GM18951 (cell line): ENCODE results near the gene ACAA2.

Experiments
- POLR2A ChIP-seq: IDR thresholded peaks from 4 replicates; pipeline ENCODE4 v1.6.1; 2011; ENCODE audit warnings: mild to moderate bottlenecking; ENCODE audit not compliant: insufficient read length, insufficient read depth; ENCODE audit errors: extremely low read depth
- in situ Hi-C: fragments of 300-500 bp; cut with MboI; formaldehyde crosslinking; loops from one replicate; pipeline ENCODE4 v1.12.0; 2022; ENCODE audit warnings: low sequenced_read_pairs, mixed read lengths, inconsistent platforms; ENCODE audit not compliant: unreplicated experiment

ACAA2 gene

DNA sequence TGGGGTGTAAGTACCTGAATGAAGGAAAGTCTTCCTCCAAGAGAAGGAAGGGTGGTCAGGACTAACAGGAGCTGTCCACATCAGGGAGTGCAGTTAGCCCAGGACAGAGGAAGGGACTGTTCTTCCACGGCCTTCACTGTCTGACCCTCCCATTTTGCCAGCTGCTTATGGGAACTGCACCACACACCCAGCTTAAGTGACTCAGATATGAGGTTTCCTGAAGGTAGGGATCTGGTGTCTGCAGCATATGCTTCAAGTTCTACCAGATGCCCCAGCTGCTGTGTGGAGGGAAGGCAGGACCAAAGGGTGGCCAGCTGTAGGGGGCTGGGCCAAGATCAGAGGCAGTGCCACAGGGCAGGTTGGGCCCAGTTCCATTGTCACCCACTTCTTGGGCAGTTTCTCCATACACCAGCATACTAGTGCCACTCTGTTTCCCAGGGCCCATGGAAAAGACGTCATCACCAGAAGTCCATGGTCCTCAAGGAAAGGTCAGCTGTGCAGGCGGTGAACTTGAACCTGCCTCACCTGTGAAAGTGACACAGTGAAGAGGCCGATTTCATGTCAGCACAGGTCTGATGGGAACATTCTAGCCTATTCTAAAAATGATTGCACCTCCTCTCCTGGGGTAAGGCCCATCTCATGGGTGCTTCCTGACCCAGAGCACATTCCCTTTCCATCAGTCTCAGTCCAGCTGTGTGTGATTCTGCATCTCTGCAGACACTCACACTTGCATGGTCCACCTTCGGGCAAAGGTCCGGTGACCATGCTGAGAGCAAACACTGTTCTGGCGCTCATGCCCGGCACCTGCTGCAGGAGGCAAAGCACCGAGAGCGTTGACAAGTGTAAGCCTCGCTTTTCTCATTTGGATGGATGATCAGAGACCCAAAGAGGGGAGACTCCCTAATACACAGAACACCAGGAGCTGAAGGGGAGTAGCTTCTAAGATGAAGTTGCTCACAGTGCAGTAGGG lies 68.0 kb downstream of the ACAA2 start:
- in situ Hi-C loops: no loop called here
- no peak for TF ChIP-seq POLR2A

DNA sequence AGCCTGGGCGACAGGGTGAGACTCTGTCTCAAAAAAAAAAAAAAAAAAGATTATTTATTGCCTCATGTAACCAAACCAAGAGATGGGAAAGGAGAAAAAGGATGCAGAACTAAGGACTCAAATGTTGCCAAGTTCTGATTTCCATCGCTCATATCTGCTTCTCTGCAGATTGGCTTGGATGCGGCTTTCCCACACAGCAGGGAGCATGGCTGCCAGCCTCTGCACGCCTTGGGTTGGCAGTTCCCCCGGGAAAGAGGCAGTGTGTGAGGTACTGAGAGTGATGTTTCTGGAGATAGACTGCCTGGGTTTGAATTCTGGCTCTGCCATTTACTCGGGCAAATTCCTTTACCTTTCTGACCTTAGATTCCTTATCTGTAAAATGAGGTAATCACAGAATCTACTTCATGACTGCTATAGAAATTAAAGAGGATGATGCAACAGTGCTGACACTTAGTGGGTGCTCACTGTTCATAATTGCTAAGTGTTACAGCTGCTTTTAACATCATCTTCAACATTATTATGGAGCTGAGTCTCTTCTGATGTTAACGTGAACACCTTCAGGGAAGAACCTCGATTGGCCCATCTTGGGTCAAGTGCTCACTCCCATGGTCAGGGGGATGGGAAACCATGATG lies 68.8 kb downstream of the ACAA2 start:
- TF ChIP-seq POLR2A: no peak
- in situ Hi-C loops: no loop called here

DNA sequence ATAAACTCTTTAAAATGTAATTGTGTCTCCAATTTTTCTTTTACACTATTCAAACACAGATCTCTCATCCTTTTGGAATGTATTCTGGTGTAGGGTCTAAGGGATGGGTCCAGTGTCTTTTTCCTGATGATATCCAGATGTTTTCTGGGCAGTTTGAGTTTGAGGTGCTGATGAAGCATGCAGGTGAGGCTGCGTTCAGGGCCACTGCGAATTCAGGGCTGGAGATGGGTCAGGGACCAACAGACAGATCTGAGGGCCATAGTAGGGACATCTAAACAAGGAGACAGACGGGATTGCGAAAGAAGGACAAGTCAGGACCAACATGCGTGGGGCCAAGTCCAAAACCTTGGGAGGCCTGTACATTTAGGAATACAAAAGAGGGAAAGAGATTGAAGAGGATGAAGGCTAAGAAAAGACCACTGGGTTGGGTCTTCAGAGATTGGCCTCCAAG lies 70.2 kb downstream of the ACAA2 start:
- no peak for TF ChIP-seq POLR2A
- in situ Hi-C loops: no loop called here

DNA sequence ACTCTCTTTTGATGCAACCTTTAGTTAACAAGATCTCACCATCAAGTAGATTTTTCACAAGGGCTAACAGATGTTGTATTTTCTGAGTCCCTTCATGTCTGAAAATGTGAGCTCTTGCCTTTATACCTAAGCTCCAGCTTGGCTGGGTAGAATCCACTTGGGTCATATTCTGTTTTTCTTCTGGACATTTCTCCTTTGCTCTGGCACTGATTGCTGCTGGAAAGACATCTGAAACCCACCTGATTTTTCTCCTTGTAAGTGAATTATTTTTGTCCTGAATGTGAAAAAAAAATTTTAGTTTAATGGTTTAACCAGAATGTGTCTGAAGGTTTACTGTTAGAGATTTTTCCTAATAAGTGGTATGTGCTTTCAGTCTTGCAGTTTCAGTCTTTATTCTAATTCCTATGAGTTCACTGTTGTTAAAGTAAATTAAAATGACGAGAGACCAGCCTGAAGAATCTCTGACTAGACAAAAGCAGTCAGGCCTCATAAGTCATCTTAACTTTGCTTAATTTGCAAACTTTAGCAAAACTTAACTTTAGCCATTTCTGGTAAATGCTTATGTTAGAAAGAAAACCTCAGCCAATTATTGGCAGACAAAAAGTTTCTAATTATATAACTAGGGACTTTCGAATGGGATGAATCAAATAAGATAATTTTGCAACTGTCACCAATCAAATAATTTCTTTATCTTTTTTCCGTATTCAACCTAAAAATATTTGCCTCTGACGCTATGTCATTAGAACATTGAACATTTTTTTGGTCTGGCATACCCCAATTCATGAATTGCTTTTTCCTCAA lies 70.8 kb downstream of the ACAA2 start:
- in situ Hi-C loops: no loop called here
- TF ChIP-seq POLR2A: no peak

DNA sequence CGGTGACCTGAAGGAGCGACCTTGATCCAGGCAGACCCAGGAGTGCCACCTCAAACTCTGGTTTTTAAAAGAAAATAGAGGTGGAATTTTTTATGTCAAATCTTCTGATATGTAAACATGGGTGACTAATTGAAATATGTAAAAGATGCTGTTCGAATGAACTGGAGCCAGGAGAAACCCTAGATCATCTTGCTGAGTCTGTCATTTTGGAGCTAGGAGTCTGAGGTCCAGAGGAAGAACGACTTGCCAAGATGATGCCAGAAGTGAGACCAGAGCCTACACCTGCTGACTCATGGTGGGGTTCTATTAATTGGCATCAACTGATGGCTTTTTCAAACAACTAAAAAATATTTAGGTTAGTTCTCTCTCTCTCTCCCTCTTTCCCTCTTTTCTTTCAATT lies 74.1 kb downstream of the ACAA2 start:
- in situ Hi-C loops: no loop called here
- TF ChIP-seq POLR2A: no peak

DNA sequence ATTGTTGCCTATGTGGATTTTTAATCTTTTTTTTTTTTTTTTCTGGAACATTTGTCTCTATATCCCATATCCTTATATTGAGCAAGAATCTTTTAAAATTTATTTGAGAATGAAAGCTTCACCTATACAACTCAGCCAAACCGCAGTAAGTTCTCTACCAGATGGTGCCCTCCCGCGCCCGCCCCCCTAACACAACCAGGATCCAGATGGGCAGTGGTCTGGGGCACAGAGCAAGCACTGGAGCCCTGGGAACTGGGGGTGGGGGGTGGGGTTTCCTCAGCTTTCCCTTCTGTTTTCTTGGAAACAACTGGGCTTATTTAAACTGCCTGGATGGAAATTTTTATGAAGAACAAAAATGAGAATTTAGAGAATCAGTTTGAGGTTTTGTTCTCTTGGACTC lies 74.6 kb downstream of the ACAA2 start:
- in situ Hi-C loops: no loop called here
- no peak for TF ChIP-seq POLR2A

DNA sequence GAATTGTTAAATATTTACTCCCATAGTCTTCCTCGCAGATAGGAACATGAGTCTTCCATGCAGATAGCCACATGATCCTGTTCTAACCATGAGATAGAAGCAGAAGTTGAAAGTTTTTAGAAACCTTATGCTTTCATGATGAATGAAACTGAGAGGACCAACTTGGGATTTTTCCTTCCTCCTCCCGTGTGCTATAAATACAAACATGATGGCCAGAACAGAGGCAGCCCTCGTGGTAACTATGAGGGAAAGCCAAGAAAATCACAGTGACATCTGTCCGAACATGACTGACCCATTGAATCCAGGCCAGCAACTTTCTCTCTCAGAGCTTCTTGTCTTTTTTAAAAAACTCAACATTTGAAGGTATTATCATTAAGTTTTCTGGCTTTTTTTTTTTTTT lies 78.5 kb downstream of the ACAA2 start:
- no peak for TF ChIP-seq POLR2A
- in situ Hi-C loops: no loop called here

DNA sequence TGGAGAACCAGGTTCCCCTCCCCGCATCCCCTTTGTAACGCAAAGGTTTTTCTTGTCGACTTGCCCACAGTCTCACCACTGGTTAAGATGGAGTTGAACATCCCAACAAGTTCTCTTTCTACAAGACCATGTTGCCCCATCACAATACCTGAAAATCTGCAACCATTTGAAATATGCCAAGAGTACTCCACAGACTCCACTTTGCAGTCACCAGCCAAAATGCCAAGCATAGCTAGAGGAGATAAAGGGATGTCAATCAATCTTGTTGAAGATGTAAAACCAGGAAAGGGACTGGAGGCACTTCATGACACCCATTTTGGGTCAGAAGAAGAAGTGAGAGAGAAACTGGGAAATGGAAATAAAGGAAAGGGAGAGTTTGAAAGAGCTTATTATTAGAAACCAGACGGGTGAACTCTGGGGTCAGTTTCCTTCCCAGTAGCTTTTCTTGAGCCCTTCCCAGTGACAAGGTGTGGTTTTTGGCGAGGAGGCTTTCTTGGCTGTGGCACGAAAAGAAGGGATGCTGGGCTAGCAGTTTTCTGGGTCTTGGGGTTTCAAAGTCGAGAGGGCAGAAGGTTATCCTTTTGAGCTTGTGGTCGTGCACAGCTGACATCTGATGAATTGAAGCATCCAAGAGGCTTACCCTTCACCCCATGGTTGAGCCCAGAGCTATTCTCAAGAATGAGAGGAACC lies 79.3 kb downstream of the ACAA2 start:
- in situ Hi-C loops: no loop called here

DNA sequence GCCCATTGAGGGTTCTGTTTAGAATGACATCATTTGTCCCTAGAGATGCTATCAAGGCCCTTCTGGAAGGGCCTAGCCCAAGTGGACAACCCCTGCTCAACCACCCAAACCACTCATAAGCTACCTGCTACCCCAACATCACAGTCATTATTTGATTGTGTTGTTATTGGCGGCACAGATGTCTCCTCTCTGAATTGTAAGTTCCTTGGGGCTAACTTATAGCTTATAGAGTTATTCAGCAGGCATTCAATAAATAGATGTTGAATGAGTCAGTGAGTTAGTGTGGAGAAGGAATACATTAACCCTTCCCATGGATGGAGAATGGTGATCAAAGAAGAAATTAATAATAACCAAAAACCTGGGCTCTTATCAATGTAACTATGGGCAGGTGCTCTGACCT lies 80.0 kb downstream of the ACAA2 start:
- no peak for TF ChIP-seq POLR2A
- in situ Hi-C loops: no loop called here

More for the DNA sequence above, 79.3 kb downstream of the ACAA2 start:
- TF ChIP-seq POLR2A: no peak
